HG02852 (cell line): ENCODE results near the gene PGK1.

Experiments used
- ATAC-seq: cut with Tn5 transposase; IDR thresholded peaks from one replicate; pipeline ENCODE4 v1.9.1; 2021; ENCODE audit warnings: mild to moderate bottlenecking, moderate library complexity; ENCODE audit not compliant: unreplicated experiment

PGK1 gene

DNA sequence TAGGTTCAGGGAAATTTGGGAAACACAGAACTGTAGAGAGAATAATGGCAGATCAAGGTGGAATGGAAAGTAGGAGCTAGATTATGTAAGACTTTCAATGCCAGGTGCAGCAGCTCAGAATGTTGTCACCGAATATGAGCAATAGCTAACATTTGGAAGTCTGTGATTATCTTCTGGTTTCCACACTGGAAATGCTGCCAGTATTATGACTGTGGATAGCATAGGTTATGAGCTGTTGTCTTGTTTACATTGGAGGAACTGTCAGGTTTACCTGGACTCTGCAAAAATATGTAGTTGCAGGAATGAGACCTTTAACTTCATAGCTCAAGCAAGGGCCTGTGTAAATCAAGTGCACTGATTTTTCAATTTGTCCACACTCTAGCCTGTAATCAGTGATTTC, 61.4 kb downstream of the PGK1 start:
- ATAC-seq, result no peak

DNA sequence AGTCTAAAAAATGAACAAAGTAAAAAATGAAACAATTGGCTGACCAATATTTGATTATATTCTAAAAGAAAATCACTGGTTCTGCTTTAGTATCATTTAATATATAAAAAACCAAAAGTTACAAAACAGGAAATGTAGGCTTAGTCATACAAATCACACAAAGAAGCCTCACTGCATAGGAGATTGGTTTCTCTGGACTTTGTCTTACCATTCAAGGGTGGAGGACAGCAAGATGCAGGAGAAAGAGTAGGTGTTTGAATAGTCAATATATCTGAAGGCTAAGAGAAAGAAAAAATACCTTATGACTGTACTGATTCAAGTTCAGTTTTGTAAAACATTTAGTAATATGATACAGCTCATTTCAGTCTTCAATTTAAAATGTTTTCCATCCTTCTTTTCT, 64.0 kb downstream of the PGK1 start:
- no peak for ATAC-seq
